HuH-7 (cell line): Measurements from ENCODE around the gene GANC.
A peak's percentile ranks its signal among the peaks of the same experiment; 100 is the strongest.
"Not testable (repeated sequence)": the region's sequence is repeated elsewhere in the genome, so short reads cannot be mapped to it uniquely, and the experiment has no call there.

Experiments used
- DNase-seq: peaks from one replicate; pipeline ENCODE4 v3.0.0; 2011; ENCODE audit warnings: low spot score

The GANC gene

GRCh38 chr15:42272939-42273899, at the start of gene GANC, which contains the start of gene TMEM87A:
Gene GANC (plus strand): TSS chr15:42273201. CDS start chr15:42274482, 1,281 bp downstream.
Gene TMEM87A (minus strand): TSS chr15:42273433. CDS start chr15:42273398, 35 bp downstream.
- peak; percentile 75 for DNase-seq

GRCh38 chr15:42226648-42227047, 46.4 kb upstream of the GANC start:
- DNase-seq = no peak

- peak; percentile 7 for DNase-seq
These were observed 45.0 kb upstream of the GANC start for GRCh38 chr15:42228036-42228435.

- DNase-seq = not testable (repeated sequence)
These were observed 44.0 kb upstream of the GANC start for GRCh38 chr15:42228981-42229380.

GRCh38 chr15:42231088-42231487, 41.9 kb upstream of the GANC start:
- DNase-seq = no peak

- DNase-seq = no peak
These were observed 40.4 kb upstream of the GANC start for GRCh38 chr15:42232606-42233005.

GRCh38 chr15:42233107-42233506, 39.9 kb upstream of the GANC start:
- DNase-seq = no peak

GRCh38 chr15:42239528-42240182, 33.3 kb upstream of the GANC start:
- DNase-seq = no peak

- no peak for DNase-seq
These were observed 32.2 kb upstream of the GANC start for GRCh38 chr15:42240823-42241222.

- DNase-seq = no peak
These were observed 19.7 kb upstream of the GANC start for GRCh38 chr15:42253300-42253699.

- no peak for DNase-seq
These were observed 8.2 kb upstream of the GANC start for GRCh38 chr15:42264795-42265194.

GRCh38 chr15:42267286-42267685, 5.7 kb upstream of the GANC start:
- DNase-seq = no peak

GRCh38 chr15:42270551-42270950, 2.5 kb upstream of the GANC start:
- DNase-seq = no peak

GRCh38 chr15:42270996-42271395, 2.0 kb upstream of the GANC start:
- DNase-seq = no peak

GRCh38 chr15:42273900-42274701, 1.1 kb downstream of the GANC start:
- no peak for DNase-seq

- no peak for DNase-seq
These were observed 1.6 kb downstream of the GANC start for GRCh38 chr15:42274702-42274989.

GRCh38 chr15:42275780-42276391, 2.9 kb downstream of the GANC start:
- no peak for DNase-seq

GRCh38 chr15:42276762-42277161, 3.8 kb downstream of the GANC start:
- DNase-seq = no peak

- DNase-seq = no peak
These were observed 6.3 kb downstream of the GANC start for GRCh38 chr15:42279234-42279723.

- DNase-seq = no peak
These were observed 9.3 kb downstream of the GANC start for GRCh38 chr15:42282344-42282743.

- no peak for DNase-seq
These were observed 9.9 kb downstream of the GANC start for GRCh38 chr15:42282926-42283325.

GRCh38 chr15:42283671-42284070, 10.7 kb downstream of the GANC start:
- no peak for DNase-seq
